ENCODE data around the gene ANGEL1.

The ANGEL1 gene

DNA sequence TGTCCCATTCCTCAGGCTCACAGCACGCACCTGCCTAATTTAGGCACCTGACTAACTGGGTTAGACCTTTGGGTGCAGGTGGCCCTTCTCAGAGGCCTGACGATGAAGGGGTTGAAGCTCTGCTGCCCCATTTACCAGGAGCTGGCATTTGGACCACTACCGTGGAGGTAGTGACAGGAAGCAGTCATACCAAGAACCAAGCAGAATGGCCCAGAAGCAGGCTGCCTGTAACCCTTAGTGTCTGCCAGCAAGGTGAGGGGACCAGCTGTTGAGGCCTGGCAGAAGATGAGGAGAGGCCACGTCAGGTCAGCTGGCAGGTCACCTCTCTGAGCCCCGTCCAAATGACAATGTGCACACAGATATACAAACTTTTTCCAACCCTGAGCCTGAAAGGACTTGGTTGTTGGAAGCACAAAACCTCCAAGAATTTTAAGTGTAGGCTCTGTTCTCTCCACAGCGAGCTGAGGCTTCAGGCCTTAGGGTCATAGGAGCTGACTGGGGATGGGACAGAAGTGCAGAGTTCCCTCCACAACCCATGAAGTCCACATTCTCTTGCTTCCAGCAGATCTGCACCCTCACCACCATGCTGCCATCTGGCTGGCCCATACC, 28.3 kb downstream of the ANGEL1 start:
- H3K4me3 ChIP-seq (ENCODE audit: low read depth, low read length), result no peak overlapping the region
- TF ChIP-seq, protein P1, sequence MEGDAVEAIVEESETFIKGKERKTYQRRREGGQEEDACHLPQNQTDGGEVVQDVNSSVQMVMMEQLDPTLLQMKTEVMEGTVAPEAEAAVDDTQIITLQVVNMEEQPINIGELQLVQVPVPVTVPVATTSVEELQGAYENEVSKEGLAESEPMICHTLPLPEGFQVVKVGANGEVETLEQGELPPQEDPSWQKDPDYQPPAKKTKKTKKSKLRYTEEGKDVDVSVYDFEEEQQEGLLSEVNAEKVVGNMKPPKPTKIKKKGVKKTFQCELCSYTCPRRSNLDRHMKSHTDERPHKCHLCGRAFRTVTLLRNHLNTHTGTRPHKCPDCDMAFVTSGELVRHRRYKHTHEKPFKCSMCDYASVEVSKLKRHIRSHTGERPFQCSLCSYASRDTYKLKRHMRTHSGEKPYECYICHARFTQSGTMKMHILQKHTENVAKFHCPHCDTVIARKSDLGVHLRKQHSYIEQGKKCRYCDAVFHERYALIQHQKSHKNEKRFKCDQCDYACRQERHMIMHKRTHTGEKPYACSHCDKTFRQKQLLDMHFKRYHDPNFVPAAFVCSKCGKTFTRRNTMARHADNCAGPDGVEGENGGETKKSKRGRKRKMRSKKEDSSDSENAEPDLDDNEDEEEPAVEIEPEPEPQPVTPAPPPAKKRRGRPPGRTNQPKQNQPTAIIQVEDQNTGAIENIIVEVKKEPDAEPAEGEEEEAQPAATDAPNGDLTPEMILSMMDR (IDR thresholded peaks at IDR 0.05; ENCODE audit: borderline replicate concordance, insufficient read depth, low read depth, low read length), result no peak

DNA sequence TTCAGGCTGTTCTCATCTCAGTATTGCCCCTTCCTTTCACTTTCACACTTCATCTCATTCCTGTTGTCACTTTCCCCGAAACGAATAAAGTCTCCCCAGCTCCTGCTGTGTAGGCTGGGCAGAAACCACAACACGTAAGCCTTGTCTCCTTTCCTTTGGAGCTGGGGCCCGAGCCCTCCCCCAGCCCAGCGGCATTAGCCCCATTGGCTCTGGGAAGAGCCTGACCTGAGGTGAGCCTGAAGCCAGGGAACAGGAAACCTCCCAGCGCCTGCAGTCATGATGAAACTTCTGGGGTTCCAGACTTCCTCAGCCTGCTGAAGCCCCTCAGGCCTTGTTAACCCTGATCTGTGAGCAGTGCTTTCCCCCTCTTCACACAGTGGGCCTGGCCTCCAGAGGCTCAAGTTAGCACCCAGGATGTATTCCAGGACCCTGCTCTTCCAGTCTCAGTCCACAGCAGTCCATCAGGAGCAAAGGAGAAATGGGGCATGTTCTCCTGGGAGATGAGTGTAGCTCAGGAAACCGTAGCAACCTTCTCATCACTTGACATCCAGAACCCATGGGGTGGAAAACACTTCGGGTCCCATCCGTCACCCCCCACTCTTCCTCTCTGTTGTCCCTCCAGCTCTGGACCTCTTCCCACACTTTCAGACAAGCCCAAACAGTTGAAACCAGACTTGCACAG, 29.7 kb downstream of the ANGEL1 start:
- no peak overlapping the region for H3K4me3 ChIP-seq (ENCODE audit: low read depth, low read length)
- TF ChIP-seq, protein P1 (IDR thresholded peaks at IDR 0.05; ENCODE audit: borderline replicate concordance, insufficient read depth, low read depth, low read length), result no peak

DNA sequence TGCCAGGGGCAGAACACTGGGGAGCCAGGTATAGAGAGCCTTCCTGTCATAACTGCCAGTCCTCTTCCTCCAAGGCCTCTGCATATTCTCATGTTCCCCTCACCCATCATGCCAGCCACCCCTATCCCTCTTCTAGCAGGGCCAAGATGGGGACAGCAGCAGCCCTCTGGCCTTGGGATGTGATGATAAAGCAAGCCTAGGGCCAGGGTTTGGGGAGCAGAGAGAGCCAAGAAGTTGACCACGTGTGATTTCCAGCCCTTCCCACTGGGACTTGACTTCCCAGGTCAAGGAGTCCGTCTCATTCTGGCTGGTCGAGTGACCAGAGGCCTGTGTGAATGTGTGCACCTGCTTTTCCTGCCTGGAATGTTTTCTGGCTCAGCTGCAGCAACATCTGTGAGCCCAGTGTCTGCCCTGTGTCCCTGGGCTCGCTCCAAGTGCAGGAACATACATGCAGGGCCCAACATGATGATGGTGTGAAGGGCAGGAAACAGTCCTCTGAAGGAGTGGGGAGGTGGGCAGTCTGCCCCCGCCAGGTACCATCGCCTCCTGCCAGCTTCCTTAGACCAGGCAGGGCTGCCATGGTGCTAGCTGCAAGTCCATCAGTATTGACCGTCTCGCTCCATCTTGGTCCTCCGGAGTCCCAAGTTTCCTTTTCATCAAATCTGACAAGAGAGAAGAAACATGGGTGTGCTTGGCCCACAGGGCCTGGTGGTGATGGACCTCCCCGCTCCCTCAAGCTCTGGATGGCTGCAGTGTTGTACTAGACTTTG, 30.4 kb downstream of the ANGEL1 start:
- H3K4me3 ChIP-seq (ENCODE audit: low read depth, low read length), result no peak overlapping the region
- TF ChIP-seq, protein P1 (IDR thresholded peaks at IDR 0.05; ENCODE audit: borderline replicate concordance, insufficient read depth, low read depth, low read length), result no peak

DNA sequence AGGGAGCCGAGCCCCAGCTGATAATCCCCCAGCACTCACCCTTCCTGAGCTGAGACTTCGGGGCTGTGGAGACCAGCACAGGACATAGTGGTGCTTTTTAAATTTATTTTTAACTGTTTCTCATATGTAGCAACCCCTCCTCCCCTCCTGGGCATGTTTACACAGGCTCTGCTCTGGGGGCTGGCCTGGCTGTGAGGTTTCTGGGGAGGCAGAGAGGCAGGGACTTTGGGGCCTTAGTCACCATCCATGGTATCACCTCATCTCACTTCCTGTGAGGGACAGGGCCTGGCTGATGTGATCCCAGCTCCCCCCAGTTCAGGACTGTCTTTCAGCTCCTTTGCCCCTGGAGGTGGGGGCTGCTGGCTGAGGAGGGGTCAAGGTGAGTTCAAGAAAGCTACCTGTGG, 31.0 kb downstream of the ANGEL1 start:
- TF ChIP-seq, protein P1 (IDR thresholded peaks at IDR 0.05; ENCODE audit: borderline replicate concordance, insufficient read depth, low read depth, low read length), result no peak
- no peak overlapping the region for H3K4me3 ChIP-seq (ENCODE audit: low read depth, low read length)

DNA sequence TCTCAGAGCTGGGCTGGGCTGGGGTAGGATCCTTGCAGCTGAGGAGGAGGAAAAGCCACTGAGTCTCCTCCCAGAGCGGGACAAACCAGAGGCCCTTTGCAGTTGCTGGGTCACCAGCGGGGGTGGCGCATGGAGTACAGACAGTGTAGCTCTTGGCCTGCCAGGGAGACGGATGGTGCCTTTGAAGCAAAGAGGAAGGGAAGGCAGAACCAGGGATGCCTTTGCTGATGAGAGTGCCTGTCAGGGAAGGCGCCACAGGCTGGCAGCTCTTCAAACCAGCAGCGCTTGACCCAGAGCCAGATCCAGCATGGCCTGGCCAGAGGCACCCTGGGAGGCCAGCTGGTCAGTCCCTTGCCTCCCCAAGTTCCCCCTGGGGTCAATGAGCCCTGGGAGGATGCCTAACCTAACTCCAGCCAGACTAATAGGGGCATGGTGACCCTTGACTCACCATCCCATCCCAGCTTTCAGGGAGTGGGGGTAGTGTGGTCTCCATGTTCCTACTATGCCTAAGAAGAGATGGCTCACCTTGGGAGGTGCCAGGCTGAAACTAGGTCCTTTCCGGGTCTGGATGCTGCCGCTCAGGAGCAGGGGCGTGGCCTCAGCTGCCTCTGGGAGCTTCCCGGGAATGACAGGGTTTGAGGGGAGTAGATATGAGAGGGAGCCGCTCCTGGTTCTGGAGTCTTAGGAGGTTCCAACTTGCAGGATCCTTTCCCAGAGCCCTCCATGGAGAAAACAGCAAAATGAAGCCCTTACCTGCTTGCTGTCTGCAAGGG, 31.6 kb downstream of the ANGEL1 start:
- TF ChIP-seq, protein P1 (IDR thresholded peaks at IDR 0.05; ENCODE audit: borderline replicate concordance, insufficient read depth, low read depth, low read length), result no peak
- H3K4me3 ChIP-seq (ENCODE audit: low read depth, low read length), result no peak overlapping the region

DNA sequence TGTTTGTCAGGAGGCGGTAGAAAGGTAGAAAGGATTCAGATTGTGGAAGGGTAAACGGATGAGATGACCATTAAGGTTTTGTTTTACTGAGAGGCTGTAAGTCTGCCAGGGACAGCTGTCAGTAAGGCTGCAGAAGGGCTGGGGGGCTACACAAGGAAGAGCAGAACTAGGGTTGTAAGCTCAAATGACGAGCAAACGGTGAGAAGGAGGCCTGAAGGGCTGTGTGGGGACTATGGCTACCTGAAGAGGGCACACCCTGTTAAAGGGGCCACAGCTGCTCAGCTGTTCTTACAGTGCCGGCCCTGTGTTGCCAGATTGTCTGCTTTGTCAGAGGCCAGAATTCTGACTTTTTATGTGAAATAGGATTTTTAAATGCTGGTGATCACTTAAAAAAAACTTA, 32.3 kb downstream of the ANGEL1 start:
- no peak overlapping the region for H3K4me3 ChIP-seq (ENCODE audit: low read depth, low read length)
- TF ChIP-seq, protein P1 (IDR thresholded peaks at IDR 0.05; ENCODE audit: borderline replicate concordance, insufficient read depth, low read depth, low read length), result no peak

Measured in GM12875 (cell line).